T1000 (cell line): ENCODE results near the gene PGAM1.
"Not testable (repeated sequence)": the region's sequence is repeated elsewhere in the genome, so short reads cannot be mapped to it uniquely, and the experiment has no call there.

Source experiments
- DNase-seq: peaks from one replicate; lab custom pipeline; 2025; ENCODE audit warnings: mixed read lengths; lab: John Stamatoyannopoulos, UW

PGAM1 gene

GRCh38 chr10:97456686-97457065, 30.7 kb downstream of the PGAM1 start:
- no peak for DNase-seq

- DNase-seq: no peak
Measured at GRCh38 chr10:97459111-97459510, 33.1 kb downstream of the PGAM1 start.

- no peak for DNase-seq
Measured at GRCh38 chr10:97459933-97460332, 33.9 kb downstream of the PGAM1 start.

- DNase-seq: no peak
Measured at GRCh38 chr10:97462309-97462708, 36.3 kb downstream of the PGAM1 start.

- DNase-seq: peak; percentile 25
Measured at GRCh38 chr10:97463363-97464132, 37.6 kb downstream of the PGAM1 start.

GRCh38 chr10:97464226-97464625, 38.2 kb downstream of the PGAM1 start:
- DNase-seq: no peak

GRCh38 chr10:97465982-97466381, 40.0 kb downstream of the PGAM1 start:
- DNase-seq: no peak

GRCh38 chr10:97466755-97467154, 40.8 kb downstream of the PGAM1 start:
- no peak for DNase-seq

- DNase-seq: no peak
Measured at GRCh38 chr10:97468162-97468561, 42.2 kb downstream of the PGAM1 start.

GRCh38 chr10:97468781-97469180, 42.8 kb downstream of the PGAM1 start:
- not testable (repeated sequence) for DNase-seq

GRCh38 chr10:97474918-97475317, 48.9 kb downstream of the PGAM1 start:
- DNase-seq: no peak

GRCh38 chr10:97475936-97476594, 50.1 kb downstream of the PGAM1 start:
- DNase-seq: no peak

- not testable (repeated sequence) for DNase-seq
Measured at GRCh38 chr10:97479410-97479809, 53.4 kb downstream of the PGAM1 start.

- no peak for DNase-seq
Measured at GRCh38 chr10:97479939-97480338, 53.9 kb downstream of the PGAM1 start.

- peak; percentile 51 for DNase-seq
Measured at GRCh38 chr10:97481071-97481470, 55.1 kb downstream of the PGAM1 start.

- DNase-seq: no peak
Measured at GRCh38 chr10:97482381-97482780, 56.4 kb downstream of the PGAM1 start.
